GM23248 (cell line): Measurements from ENCODE around the gene TMEM9B. TPM values are rescaled to one million over a fixed set of nuclear protein-coding genes. Genes with fewer than 3 reads are reported as not detected.

ENCODE experiments used
- DNase-seq: peaks from one replicate; pipeline ENCODE4 v3.0.0-alpha.2; 2015
- H2AFZ ChIP-seq: fragments of 200-600 bp; sonication (generic); 2 replicates; pipeline ENCODE4 v1.6.1; 2016; ENCODE audit warnings: antibody characterized with exemption
- H3F3A ChIP-seq: fragments of 200-600 bp; sonication (generic); 2 replicates; pipeline ENCODE4 v1.6.1; 2016; ENCODE audit warnings: mild to moderate bottlenecking, antibody characterized with exemption, mixed run types; ENCODE audit not compliant: insufficient read depth
- H3K27ac ChIP-seq: fragments of 200-600 bp; sonication (generic); 2 replicates; pipeline ENCODE4 v1.5.1; 2016; ENCODE audit warnings: mild to moderate bottlenecking
- H3K27me3 ChIP-seq: fragments of 200-600 bp; sonication (generic); replicated peaks from 2 replicates; pipeline ENCODE4 v1.6.1; 2016; ENCODE audit warnings: mild to moderate bottlenecking; ENCODE audit not compliant: insufficient read depth
- H3K36me3 ChIP-seq: fragments of 200-600 bp; sonication (generic); 2 replicates; pipeline ENCODE4 v1.6.1; 2016; ENCODE audit warnings: low read depth, mild to moderate bottlenecking
- H3K4me1 ChIP-seq: fragments of 200-600 bp; sonication (generic); 2 replicates; pipeline ENCODE4 v1.6.1; 2016; ENCODE audit warnings: mild to moderate bottlenecking; ENCODE audit not compliant: insufficient read depth
- H3K4me2 ChIP-seq: fragments of 200-600 bp; sonication (generic); one replicate; pipeline ENCODE4 v1.6.1; 2016; ENCODE audit warnings: mild to moderate bottlenecking; ENCODE audit not compliant: unreplicated experiment
- H3K4me3 ChIP-seq: fragments of 200-600 bp; sonication (generic); 2 replicates; pipeline ENCODE4 v1.5.1; 2016; ENCODE audit warnings: mild to moderate bottlenecking
- H3K79me2 ChIP-seq: fragments of 200-600 bp; sonication (generic); 2 replicates; pipeline ENCODE4 v1.6.1; 2016; ENCODE audit warnings: mild to moderate bottlenecking; ENCODE audit not compliant: insufficient read depth
- H3K9ac ChIP-seq: fragments of 200-600 bp; sonication (generic); 2 replicates; pipeline ENCODE4 v1.6.1; 2016; ENCODE audit warnings: mild to moderate bottlenecking
- H3K9me2 ChIP-seq: fragments of 200-600 bp; sonication (generic); 2 replicates; pipeline ENCODE4 v1.6.1; 2016; ENCODE audit warnings: mixed run types, mild to moderate bottlenecking, moderate library complexity; ENCODE audit not compliant: insufficient read depth
- H3K9me3 ChIP-seq: fragments of 200-600 bp; sonication (generic); one replicate; pipeline ENCODE4 v1.6.1; 2017; ENCODE audit warnings: low read depth
- H4K20me1 ChIP-seq: fragments of 200-600 bp; sonication (generic); 2 replicates; pipeline ENCODE4 v1.6.0; 2016; ENCODE audit not compliant: insufficient read depth
- EZH2 ChIP-seq: fragments of 200-600 bp; sonication (generic); IDR thresholded peaks from 2 replicates; pipeline ENCODE4 v1.6.1; 2018; ENCODE audit warnings: antibody characterized with exemption, mild to moderate bottlenecking; ENCODE audit not compliant: insufficient read depth, poor library complexity, severe bottlenecking
- EZH2phosphoT487 ChIP-seq: fragments of 200-600 bp; sonication (generic); IDR thresholded peaks from 2 replicates; pipeline ENCODE4 v1.6.1; 2018; ENCODE audit warnings: antibody characterized with exemption, moderate library complexity, mild to moderate bottlenecking, low read depth; ENCODE audit not compliant: insufficient read depth
- WGBS, 2 experiments: methylation state at CpG; one replicate each; pipeline ENCODE4 v1.1.6; 2015 to 2017; ENCODE audit warnings: low lambda C conversion rate in 2 of 2, low coverage in 1 of 2; ENCODE audit errors: missing lambda C conversion rate in 2 of 2; 5-methylcytosine and 5-hydroxymethylcytosine counted together
- in situ Hi-C: fragments of 300-500 bp; cut with MboI; formaldehyde crosslinking; loops from 2 replicates; pipeline ENCODE4 v1.15.0; 2020
- polyA plus RNA-seq: library from polyadenylated mRNA; unstranded; fragments of >200 nt; fragmentation: Nextera tagmentation; extraction: Ambion mirVana; gene quantifications from 2 replicates; pipeline ENCODE4 v1.2.1, GENCODE V29; 2016
- total RNA-seq: library from RNA; depleted of rRNA; stranded (reverse); fragments of >200 nt; shearing (Covaris generic); gene quantifications from 2 replicates; pipeline ENCODE4 v1.2.3, GENCODE V29; 2014

Gene TMEM9B
- total and polyA plus RNA-seq, 2 experiments from 2014 or later = 83.4 to 99.6 TPM

DNA sequence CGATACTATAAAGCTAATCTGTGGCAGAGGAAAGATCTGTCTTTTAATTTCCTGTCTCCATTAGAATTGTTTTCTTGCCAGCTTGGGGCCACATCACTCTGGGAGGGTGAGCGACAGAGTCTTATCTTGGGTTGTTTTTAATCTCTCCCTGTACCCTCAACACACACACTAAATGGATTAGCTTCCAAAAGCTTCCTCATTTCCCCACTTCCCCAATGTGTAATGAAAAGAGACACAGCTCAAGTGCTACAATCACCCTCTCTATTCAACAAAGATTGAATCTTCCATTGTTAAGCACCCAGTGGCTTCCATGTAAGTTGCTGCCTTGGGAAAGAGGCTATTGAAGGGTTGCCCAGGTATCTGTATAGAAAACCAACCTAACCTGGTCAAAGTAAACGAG, 15.4 kb downstream of the TMEM9B start:
- H3K4me1 ChIP-seq = no peaks in the 10 kb centered on the region
- H3K36me3 ChIP-seq = peaks cover 35% of the 10 kb centered on the region; the same call in 1 of the 2 replicates
- in situ Hi-C loops = no loop called here
- 96 to 99% methylated on average over 3 of the region's 3 CpGs for WGBS, 2 experiments
- H3K9ac ChIP-seq = no peak overlapping the region
- no peak for DNase-seq
- H3K27ac ChIP-seq = no peak overlapping the region
- H3K4me3 ChIP-seq = no peak overlapping the region
- no peaks in the 10 kb centered on the region for H3K9me2 ChIP-seq
- no peaks in the 10 kb centered on the region for H3F3A ChIP-seq
- TF ChIP-seq EZH2 (no peak), EZH2phosphoT487 (no peak)
- H3K9me3 ChIP-seq = no peaks in the 10 kb centered on the region
- H3K4me2 ChIP-seq = no peak overlapping the region
- H3K79me2 ChIP-seq = no peaks in the 10 kb centered on the region
- H4K20me1 ChIP-seq = no peaks in the 10 kb centered on the region
- no peaks in the 10 kb centered on the region for H3K27me3 ChIP-seq
- no peak overlapping the region for H2AFZ ChIP-seq

DNA sequence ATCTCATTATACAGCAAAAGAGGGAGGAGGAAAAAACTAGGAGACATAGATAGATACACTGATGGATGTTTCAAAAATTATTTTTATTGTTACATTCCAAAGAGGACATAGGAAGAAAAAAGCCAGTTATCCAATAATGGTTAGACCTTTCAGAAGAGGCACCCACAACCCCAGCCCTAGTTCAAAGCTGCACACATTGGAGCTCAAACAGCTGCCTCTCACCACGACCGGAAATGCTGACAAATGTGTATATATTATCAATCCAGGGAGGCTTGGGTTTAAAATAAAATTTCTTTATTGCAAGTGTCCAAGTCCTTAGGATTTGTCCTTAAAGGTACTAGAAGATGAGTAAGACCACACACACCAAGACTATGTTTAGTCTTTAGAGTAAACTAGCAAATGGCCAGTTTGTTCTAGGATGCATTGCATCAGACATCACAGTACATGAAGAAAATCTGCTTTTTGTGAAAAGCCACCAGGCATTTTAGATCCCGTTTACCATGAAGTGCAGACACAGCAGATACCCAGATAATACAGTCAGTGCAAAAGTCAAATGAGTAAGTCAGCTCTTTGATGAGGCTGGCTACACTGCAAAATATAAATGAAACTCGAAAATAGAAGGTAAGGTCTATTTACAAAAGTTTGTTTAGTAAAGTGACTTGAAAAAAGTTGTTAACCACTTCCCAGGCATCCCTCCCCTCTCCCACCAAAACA, 16.9 kb downstream of the TMEM9B start:
- WGBS, 2 experiments = 97 to 98% methylated on average over 4 of the region's 4 CpGs
- no peak overlapping the region for H3K27ac ChIP-seq
- in situ Hi-C loops = no loop called here
- H2AFZ ChIP-seq = no peak overlapping the region
- H3K9me2 ChIP-seq = no peaks in the 10 kb centered on the region
- H3K9me3 ChIP-seq = no peaks in the 10 kb centered on the region
- no peak for TF ChIP-seq EZH2
- TF ChIP-seq EZH2phosphoT487 = no peak
- H3K79me2 ChIP-seq = no peaks in the 10 kb centered on the region
- H3K27me3 ChIP-seq = no peaks in the 10 kb centered on the region
- DNase-seq = no peak
- H4K20me1 ChIP-seq = no peaks in the 10 kb centered on the region
- H3K4me1 ChIP-seq = no peaks in the 10 kb centered on the region
- H3F3A ChIP-seq = no peaks in the 10 kb centered on the region
- no peak overlapping the region for H3K4me2 ChIP-seq
- H3K4me3 ChIP-seq = no peak overlapping the region
- H3K36me3 ChIP-seq = peaks cover 22% of the 10 kb centered on the region; the same call in 1 of the 2 replicates
- no peak overlapping the region for H3K9ac ChIP-seq

DNA sequence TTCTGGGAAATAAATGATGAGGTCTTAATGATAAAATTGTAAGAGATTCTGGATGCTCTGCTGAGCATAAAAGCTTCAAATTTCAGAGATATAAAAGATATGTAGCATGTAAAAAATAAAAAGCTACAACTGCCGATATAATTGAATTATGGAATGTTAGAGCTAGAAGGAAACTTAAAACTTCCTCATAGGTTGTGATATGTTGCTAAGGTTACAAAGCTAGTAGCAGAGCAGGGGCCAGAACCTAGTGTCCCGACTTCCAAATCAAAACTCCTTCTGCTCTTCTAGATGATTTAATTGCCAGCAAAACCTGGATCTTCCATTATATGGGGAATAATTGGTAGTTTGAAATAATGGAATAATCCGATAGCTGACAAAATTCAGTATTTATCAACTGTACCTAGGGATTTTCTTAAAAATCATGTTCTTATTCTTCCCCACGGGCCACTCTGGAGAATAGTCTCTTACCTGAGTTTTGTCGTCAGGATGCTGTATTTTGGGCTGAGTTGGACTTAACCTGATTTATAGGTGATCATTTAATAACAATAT, 21.6 kb downstream of the TMEM9B start, which contains the start of gene ASCL3:
TSS of gene ASCL3 (minus strand) at position 499 of the 549 bp plus-strand sequence. CDS start 4,855 bp downstream, outside the sequence.
- in situ Hi-C loops = no loop called here
- no peak within 1 kb of the TSS for H3K9ac ChIP-seq
- no peak within 1 kb of the TSS for H3K4me2 ChIP-seq
- TF ChIP-seq EZH2phosphoT487 (no peak), EZH2 (no peak)
- 62 to 69% methylated on average over 5 of the region's 5 CpGs for WGBS, 2 experiments
- H3K9me3 ChIP-seq = no peaks in the 10 kb centered on the region
- no peaks in the 10 kb centered on the region for H3K4me1 ChIP-seq
- no peak within 1 kb of the TSS for H2AFZ ChIP-seq
- no peaks in the 10 kb centered on the region for H3K79me2 ChIP-seq
- H3K36me3 ChIP-seq = peaks cover 3% of the 10 kb centered on the region; the same call in 1 of the 2 replicates
- no peak for DNase-seq
- no peaks in the 10 kb centered on the region for H3F3A ChIP-seq
- H3K4me3 ChIP-seq = no peak within 1 kb of the TSS
- no peak within 1 kb of the TSS for H3K27ac ChIP-seq
- H3K27me3 ChIP-seq = no peaks in the 10 kb centered on the region
- no peaks in the 10 kb centered on the region for H3K9me2 ChIP-seq
- no peaks in the 10 kb centered on the region for H4K20me1 ChIP-seq

DNA sequence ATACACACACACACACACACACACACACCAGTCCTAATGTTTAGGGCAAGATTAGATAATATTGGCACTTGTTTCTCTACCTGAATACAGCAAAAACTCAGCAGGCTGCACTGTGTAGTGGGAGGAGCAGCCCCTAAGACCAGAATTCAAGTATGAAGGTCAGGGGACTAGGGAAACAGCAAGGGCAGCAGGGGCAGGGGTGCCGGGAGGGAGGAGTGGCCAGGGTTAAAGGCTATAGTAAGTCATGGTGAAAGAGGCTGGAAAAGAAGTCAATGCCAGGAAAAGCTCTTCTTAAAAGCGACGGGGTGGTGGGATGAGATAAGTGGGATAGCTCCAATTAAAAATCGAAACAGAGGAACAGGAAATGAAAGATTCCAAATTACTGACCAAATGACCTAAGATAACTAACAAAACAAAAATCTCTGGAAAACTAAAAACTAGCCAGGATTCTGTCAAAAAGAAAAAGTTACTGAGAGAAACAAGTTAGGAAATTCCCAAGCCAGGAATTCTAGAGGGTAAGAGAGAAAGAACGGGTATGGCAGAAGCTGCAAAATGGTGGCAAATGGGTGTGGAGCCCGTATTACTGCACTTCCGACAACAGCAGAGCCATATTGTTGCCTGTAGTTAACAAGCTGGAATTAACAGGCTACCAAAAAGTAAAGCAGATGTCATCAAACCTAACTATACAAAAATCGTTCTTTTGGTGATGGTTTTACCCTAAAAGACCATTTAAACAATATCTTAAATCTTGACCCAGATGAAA, 22.7 kb downstream of the TMEM9B start:
- DNase-seq = no peak
- H3K9ac ChIP-seq = no peak overlapping the region
- no peak overlapping the region for H3K4me2 ChIP-seq

More for the DNA sequence above, 22.7 kb downstream of the TMEM9B start:
- Histone ChIP-seq H4K20me1 (no peaks in the 10 kb centered on the region), H3K4me3 (no peak overlapping the region), H3K9me3 (no peaks in the 10 kb centered on the region), H3K27me3 (no peaks in the 10 kb centered on the region), H3K36me3 (no peaks in the 10 kb centered on the region), H3K4me1 (no peaks in the 10 kb centered on the region), H2AFZ (no peak overlapping the region), H3F3A (no peaks in the 10 kb centered on the region), H3K27ac (no peak overlapping the region), H3K79me2 (no peaks in the 10 kb centered on the region), H3K9me2 (no peaks in the 10 kb centered on the region)
- TF ChIP-seq EZH2 (no peak), EZH2phosphoT487 (no peak)
- in situ Hi-C loops = no loop called here
- 74 to 77% methylated on average over 8 of the region's 8 CpGs for WGBS, 2 experiments
